GM12891 (cell line): ENCODE data around the gene PLD3.

ENCODE experiments used
- PAX5 ChIP-seq: IDR thresholded peaks from 2 replicates; pipeline ENCODE4 v1.6.1; 2011; ENCODE audit warnings: low read length, moderate library complexity, mild to moderate bottlenecking; ENCODE audit not compliant: insufficient read depth, severe bottlenecking
- POLR2A ChIP-seq: IDR thresholded peaks from 2 replicates; pipeline ENCODE4 v1.6.1; 2011; ENCODE audit warnings: low read depth, low read length, control low read depth
- POLR2AphosphoS5 ChIP-seq: IDR thresholded peaks from 2 replicates; pipeline ENCODE4 v1.6.1; 2011; ENCODE audit warnings: low read depth, low read length, control low read depth
- POU2F2 ChIP-seq: IDR thresholded peaks from 2 replicates; pipeline ENCODE4 v1.6.1; 2011; ENCODE audit warnings: low read depth, mild to moderate bottlenecking, control low read depth, low read length, moderate library complexity
- SPI1 ChIP-seq: IDR thresholded peaks from 2 replicates; pipeline ENCODE4 v1.6.1; 2011; ENCODE audit warnings: low read depth, low read length, control low read depth
- TAF1 ChIP-seq: IDR thresholded peaks from 2 replicates; pipeline ENCODE4 v1.6.1; 2011; ENCODE audit warnings: low read depth, low read length, control low read depth

DNA sequence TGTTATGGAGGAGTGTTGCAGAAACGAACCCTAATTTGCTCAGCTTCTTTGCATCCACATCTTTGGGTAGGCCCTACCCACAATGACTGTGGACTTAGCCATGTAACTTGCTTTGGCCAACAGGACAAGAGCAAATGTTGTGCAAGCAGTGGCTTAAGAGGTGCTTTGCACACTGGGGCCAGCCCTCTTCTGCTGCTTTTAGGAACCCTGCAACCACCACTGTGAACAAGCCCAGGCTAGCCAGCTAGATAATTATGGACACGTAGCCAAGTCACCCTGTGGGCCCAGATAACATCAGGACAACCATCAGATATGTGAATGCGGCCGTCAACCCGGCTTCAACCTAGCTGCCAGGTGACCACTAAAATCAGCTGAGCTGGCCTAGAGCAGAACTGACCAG lies 17.4 kb upstream of the PLD3 start:
- TF ChIP-seq TAF1 = no peak
- no peak for TF ChIP-seq SPI1
- no peak for TF ChIP-seq POLR2A
- TF ChIP-seq PAX5 = no peak
- TF ChIP-seq POLR2AphosphoS5 = no peak
- TF ChIP-seq POU2F2 = no peak
